ENCODE results near the gene FOXP1. TPM values are rescaled to one million over a fixed set of nuclear protein-coding genes. Genes with fewer than 3 reads are reported as not detected.

The FOXP1 gene
- polyA plus RNA-seq, 1 donor from 2014 or later, result 5.6 TPM

GRCh38 chr3:71589132-71589531 is 5.6 kb upstream of the FOXP1 start:
- no peaks in the 10 kb centered on the region for H3K9me2 ChIP-seq (ENCODE audit: insufficient read depth, low read length)
- H3F3A ChIP-seq (ENCODE audit: insufficient read depth, low read length, poor library complexity, severe bottlenecking), result peaks cover 9% of the 10 kb centered on the region
- TF ChIP-seq RAD21 (conservative IDR thresholded peaks at IDR 0.05) (no peak), POLR2AphosphoS5 (IDR thresholded peaks at IDR 0.05) (no peak)
- no peaks in the 10 kb centered on the region for H3K27me3 ChIP-seq (ENCODE audit: insufficient read depth, low read depth, low read length)
- H3K4me3 ChIP-seq (ENCODE audit: low read length), result no peak overlapping the region
- H3K9ac ChIP-seq (ENCODE audit: low read length), result no peak overlapping the region
- no peaks in the 10 kb centered on the region for H3K36me3 ChIP-seq (ENCODE audit: insufficient read depth, low read length)
- H3K9me3 ChIP-seq (ENCODE audit: low read length), result no peaks in the 10 kb centered on the region
- no peak overlapping the region for H3K27ac ChIP-seq (ENCODE audit: low read length)
- H2AFZ ChIP-seq (ENCODE audit: low read depth, low read length), result no peak overlapping the region
- no peak overlapping the region for H3K4me2 ChIP-seq (ENCODE audit: low read length)
- H3K79me2 ChIP-seq (replicated peaks; ENCODE audit: insufficient read depth, low read length), result no peaks in the 10 kb centered on the region
- H4K20me1 ChIP-seq (ENCODE audit: insufficient read depth), result no peaks in the 10 kb centered on the region

- Histone ChIP-seq H2AFZ (ENCODE audit: low read depth, low read length) (no peak overlapping the region), H3K79me2 (replicated peaks; ENCODE audit: insufficient read depth, low read length) (no peaks in the 10 kb centered on the region), H3K27me3 (ENCODE audit: insufficient read depth, low read depth, low read length) (no peaks in the 10 kb centered on the region), H3K9me3 (ENCODE audit: low read length) (no peaks in the 10 kb centered on the region), H3K36me3 (ENCODE audit: insufficient read depth, low read length) (no peaks in the 10 kb centered on the region), H3K9ac (ENCODE audit: low read length) (no peak overlapping the region), H3K4me3 (ENCODE audit: low read length) (no peak overlapping the region), H3K9me2 (ENCODE audit: insufficient read depth, low read length) (no peaks in the 10 kb centered on the region), H3K4me2 (ENCODE audit: low read length) (no peak overlapping the region), H3F3A (ENCODE audit: insufficient read depth, low read length, poor library complexity, severe bottlenecking) (peaks cover 9% of the 10 kb centered on the region), H4K20me1 (ENCODE audit: insufficient read depth) (no peaks in the 10 kb centered on the region), H3K27ac (ENCODE audit: low read length) (no peak overlapping the region)
- TF ChIP-seq REST (IDR thresholded peaks at IDR 0.05; ENCODE audit: borderline replicate concordance), result no peak
Observed at GRCh38 chr3:71587958-71588357, 4.4 kb upstream of the FOXP1 start.

- Histone ChIP-seq H3K79me2 (replicated peaks; ENCODE audit: insufficient read depth, low read length) (no peaks in the 10 kb centered on the region), H3F3A (ENCODE audit: insufficient read depth, low read length, poor library complexity, severe bottlenecking) (peaks cover 9% of the 10 kb centered on the region), H3K27ac (ENCODE audit: low read length) (no peak overlapping the region), H4K20me1 (ENCODE audit: insufficient read depth) (no peaks in the 10 kb centered on the region), H3K4me3 (ENCODE audit: low read length) (no peak overlapping the region), H2AFZ (ENCODE audit: low read depth, low read length) (no peak overlapping the region), H3K9me2 (ENCODE audit: insufficient read depth, low read length) (no peaks in the 10 kb centered on the region), H3K9me3 (ENCODE audit: low read length) (no peaks in the 10 kb centered on the region), H3K4me2 (ENCODE audit: low read length) (no peak overlapping the region), H3K27me3 (ENCODE audit: insufficient read depth, low read depth, low read length) (peaks cover 8% of the 10 kb centered on the region), H3K36me3 (ENCODE audit: insufficient read depth, low read length) (no peaks in the 10 kb centered on the region), H3K9ac (ENCODE audit: low read length) (no peak overlapping the region)
- TF ChIP-seq CTCF (IDR thresholded peaks at IDR 0.05; ENCODE audit: poor library complexity, severe bottlenecking), result no peak
- TF ChIP-seq SMC3 (conservative IDR thresholded peaks at IDR 0.05; ENCODE audit: poor library complexity), result peak; percentile 2
Observed at GRCh38 chr3:71586810-71587242, 3.3 kb upstream of the FOXP1 start.
